ENCODE results near the gene FGF12.

The FGF12 gene

DNA sequence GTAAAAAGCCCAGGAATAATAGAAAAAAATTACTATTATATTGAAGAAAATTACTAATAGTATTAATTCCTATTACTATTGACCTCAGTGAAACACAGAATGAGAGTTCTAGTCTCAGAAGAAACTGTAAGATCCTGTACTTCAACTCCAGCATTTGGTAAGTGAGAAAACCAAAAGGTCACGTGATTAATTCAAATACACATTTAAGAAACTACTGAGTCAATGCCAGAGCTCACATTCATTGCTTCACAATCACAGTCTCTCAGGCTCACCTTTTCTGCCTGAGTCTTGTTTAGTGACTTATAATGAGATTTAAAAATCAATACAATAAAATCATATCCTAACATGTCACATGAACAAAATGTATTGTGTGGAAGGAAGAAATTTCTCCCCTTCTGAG lies 556.1 kb downstream of the FGF12 start:
- no peaks in the 10 kb centered on the region for H3K27me3 ChIP-seq (ENCODE audit: insufficient read depth, low read length)
- no peak overlapping the region for H3K4me3 ChIP-seq (ENCODE audit: low read depth, low read length)
- H2AFZ ChIP-seq (ENCODE audit: low read length, unreplicated experiment) = no peak overlapping the region
- no peaks in the 10 kb centered on the region for H3K36me3 ChIP-seq (ENCODE audit: insufficient read depth, low read length)
- no peaks in the 10 kb centered on the region for H3K4me1 ChIP-seq (ENCODE audit: control insufficient read depth, insufficient read depth, low read length, unreplicated experiment)
- H3K79me2 ChIP-seq (ENCODE audit: control insufficient read depth, insufficient read depth, low read length, unreplicated experiment) = no peaks in the 10 kb centered on the region
- no peak overlapping the region for H3K27ac ChIP-seq (ENCODE audit: low read depth, low read length)

DNA sequence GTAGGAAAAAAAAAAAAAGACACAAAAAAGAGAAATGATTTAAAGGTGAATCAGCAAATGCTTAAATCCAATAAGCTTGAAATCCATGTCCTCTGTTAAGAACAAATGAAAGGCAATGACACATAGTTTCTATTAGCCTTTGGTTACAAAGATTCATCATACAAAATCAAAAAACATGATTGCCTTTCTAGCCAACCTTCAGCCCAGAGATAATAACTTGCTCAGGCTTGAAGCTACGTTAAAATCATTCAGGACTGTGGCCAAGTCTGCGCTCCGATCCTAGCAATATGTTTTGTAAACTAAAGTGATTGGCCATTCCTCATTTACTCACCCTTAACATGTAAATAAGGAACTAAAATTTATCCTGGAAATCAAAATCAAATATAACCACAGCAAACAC lies 556.7 kb downstream of the FGF12 start:
- H3K27me3 ChIP-seq (ENCODE audit: insufficient read depth, low read length) = no peaks in the 10 kb centered on the region
- H3K4me1 ChIP-seq (ENCODE audit: control insufficient read depth, insufficient read depth, low read length, unreplicated experiment) = no peaks in the 10 kb centered on the region
- H3K36me3 ChIP-seq (ENCODE audit: insufficient read depth, low read length) = no peaks in the 10 kb centered on the region
- no peaks in the 10 kb centered on the region for H3K79me2 ChIP-seq (ENCODE audit: control insufficient read depth, insufficient read depth, low read length, unreplicated experiment)
- H3K27ac ChIP-seq (ENCODE audit: low read depth, low read length) = no peak overlapping the region
- H2AFZ ChIP-seq (ENCODE audit: low read length, unreplicated experiment) = no peak overlapping the region
- H3K4me3 ChIP-seq (ENCODE audit: low read depth, low read length) = no peak overlapping the region

DNA sequence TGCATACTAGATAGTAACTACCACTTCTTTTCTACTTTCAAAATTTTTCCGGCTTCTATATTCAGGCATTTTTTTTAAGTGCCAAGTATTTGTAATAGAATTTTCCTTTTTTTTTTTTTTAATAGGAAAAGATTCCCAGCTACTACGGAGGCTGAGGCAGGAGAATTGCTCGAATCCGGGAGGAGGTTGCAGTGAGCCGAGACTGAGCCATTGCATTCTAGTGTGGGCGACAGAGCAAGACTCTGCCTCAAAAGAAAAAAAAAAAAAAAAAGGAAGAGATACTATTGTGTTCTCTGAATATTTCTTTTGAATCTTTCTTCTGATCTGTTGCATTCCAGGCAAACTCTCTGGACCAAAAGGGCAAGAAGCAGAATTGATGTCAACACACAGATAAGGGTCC lies 557.3 kb downstream of the FGF12 start:
- no peak overlapping the region for H2AFZ ChIP-seq (ENCODE audit: low read length, unreplicated experiment)
- H3K27me3 ChIP-seq (ENCODE audit: insufficient read depth, low read length) = no peaks in the 10 kb centered on the region

DNA sequence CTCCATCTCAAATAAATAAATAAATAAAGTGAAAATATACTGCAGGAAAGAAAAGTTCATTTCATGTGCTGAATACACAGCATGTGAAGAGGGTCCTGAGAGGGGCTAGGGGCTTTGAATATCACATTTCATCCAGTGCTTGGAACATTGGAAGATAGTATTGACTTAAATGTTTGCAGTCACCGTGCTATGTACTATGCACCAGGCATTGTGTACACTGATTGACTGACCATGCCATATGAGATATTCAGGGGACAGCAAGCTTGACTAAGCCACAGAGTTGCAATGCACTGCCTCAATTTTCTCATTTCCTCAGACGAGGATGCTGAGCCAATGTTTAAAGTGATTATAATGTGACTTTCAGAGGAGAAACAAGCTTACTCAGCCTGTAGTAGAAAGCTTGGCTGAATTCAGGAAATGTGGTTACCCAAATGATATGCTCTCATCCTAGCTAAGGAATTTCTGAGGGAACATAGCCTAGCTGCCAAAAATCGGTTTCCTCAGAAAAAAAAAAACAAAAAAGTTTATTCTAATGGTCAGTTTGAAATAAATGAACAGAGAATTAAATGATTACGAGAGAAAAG lies 557.9 kb downstream of the FGF12 start:
- Histone ChIP-seq H3K27ac (ENCODE audit: low read depth, low read length) (no peak overlapping the region), H2AFZ (ENCODE audit: low read length, unreplicated experiment) (no peak overlapping the region), H3K4me3 (ENCODE audit: low read depth, low read length) (no peak overlapping the region), H3K4me1 (ENCODE audit: control insufficient read depth, insufficient read depth, low read length, unreplicated experiment) (no peaks in the 10 kb centered on the region), H3K36me3 (ENCODE audit: insufficient read depth, low read length) (no peaks in the 10 kb centered on the region), H3K79me2 (ENCODE audit: control insufficient read depth, insufficient read depth, low read length, unreplicated experiment) (no peaks in the 10 kb centered on the region), H3K27me3 (ENCODE audit: insufficient read depth, low read length) (no peaks in the 10 kb centered on the region)

More for the DNA sequence above, 557.3 kb downstream of the FGF12 start:
- H3K36me3 ChIP-seq (ENCODE audit: insufficient read depth, low read length) = no peaks in the 10 kb centered on the region
- no peaks in the 10 kb centered on the region for H3K4me1 ChIP-seq (ENCODE audit: control insufficient read depth, insufficient read depth, low read length, unreplicated experiment)
- no peak overlapping the region for H3K4me3 ChIP-seq (ENCODE audit: low read depth, low read length)
- no peaks in the 10 kb centered on the region for H3K79me2 ChIP-seq (ENCODE audit: control insufficient read depth, insufficient read depth, low read length, unreplicated experiment)
- no peak overlapping the region for H3K27ac ChIP-seq (ENCODE audit: low read depth, low read length)

DNA sequence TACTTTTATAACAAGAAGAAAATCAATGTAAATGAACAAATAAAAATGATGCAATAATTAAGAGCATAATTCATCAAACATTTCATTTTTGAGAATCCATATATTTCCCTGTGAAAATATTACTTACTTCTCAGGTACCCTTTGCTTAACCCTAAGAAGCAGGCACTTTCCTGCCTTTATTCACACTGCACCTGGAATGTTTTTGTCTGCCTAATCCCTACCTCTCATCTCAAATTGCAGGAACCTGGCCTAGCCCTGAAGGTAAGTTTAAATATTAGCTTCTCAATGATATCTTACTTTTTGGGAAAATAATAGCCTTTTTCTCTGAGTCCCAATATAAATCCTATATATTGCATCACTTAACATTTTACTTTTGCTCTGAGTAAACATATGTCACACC lies 559.1 kb downstream of the FGF12 start:
- Histone ChIP-seq H3K4me1 (ENCODE audit: control insufficient read depth, insufficient read depth, low read length, unreplicated experiment) (no peaks in the 10 kb centered on the region), H3K79me2 (ENCODE audit: control insufficient read depth, insufficient read depth, low read length, unreplicated experiment) (no peaks in the 10 kb centered on the region), H2AFZ (ENCODE audit: low read length, unreplicated experiment) (no peak overlapping the region), H3K27me3 (ENCODE audit: insufficient read depth, low read length) (no peaks in the 10 kb centered on the region), H3K36me3 (ENCODE audit: insufficient read depth, low read length) (no peaks in the 10 kb centered on the region), H3K27ac (ENCODE audit: low read depth, low read length) (no peak overlapping the region), H3K4me3 (ENCODE audit: low read depth, low read length) (no peak overlapping the region)

GRCh38 chr3:192165552-192165951 lies 561.8 kb downstream of the FGF12 start:
- no peak overlapping the region for H3K4me3 ChIP-seq (ENCODE audit: low read depth, low read length)
- H3K27me3 ChIP-seq (ENCODE audit: insufficient read depth, low read length) = no peaks in the 10 kb centered on the region

DNA sequence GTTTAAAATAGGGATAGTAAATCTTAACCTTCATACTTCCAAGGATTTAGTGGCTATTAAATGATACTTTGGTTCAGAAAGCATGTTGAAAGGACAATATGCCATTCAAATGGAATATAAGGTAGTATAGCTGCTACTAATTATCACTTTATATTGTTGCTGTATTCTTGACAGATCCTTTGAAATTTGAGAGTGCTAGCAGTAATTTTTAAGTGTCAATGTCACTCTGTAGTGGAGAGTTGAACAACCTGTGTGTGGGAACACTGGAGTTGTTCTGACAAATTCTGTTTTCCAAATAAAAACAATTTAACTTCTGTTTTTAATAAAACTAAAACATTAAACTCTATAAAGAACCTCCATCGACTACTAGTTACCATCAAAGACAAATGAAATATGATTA lies 565.7 kb downstream of the FGF12 start:
- Histone ChIP-seq H3K4me1 (ENCODE audit: control insufficient read depth, insufficient read depth, low read length, unreplicated experiment) (no peaks in the 10 kb centered on the region), H2AFZ (ENCODE audit: low read length, unreplicated experiment) (no peak overlapping the region), H3K27ac (ENCODE audit: low read depth, low read length) (no peak overlapping the region), H3K27me3 (ENCODE audit: insufficient read depth, low read length) (no peaks in the 10 kb centered on the region), H3K4me3 (ENCODE audit: low read depth, low read length) (no peak overlapping the region), H3K36me3 (ENCODE audit: insufficient read depth, low read length) (no peaks in the 10 kb centered on the region), H3K79me2 (ENCODE audit: control insufficient read depth, insufficient read depth, low read length, unreplicated experiment) (no peaks in the 10 kb centered on the region)

More at GRCh38 chr3:192165552-192165951, 561.8 kb downstream of the FGF12 start:
- Histone ChIP-seq H2AFZ (ENCODE audit: low read length, unreplicated experiment) (no peak overlapping the region), H3K79me2 (ENCODE audit: control insufficient read depth, insufficient read depth, low read length, unreplicated experiment) (no peaks in the 10 kb centered on the region), H3K27ac (ENCODE audit: low read depth, low read length) (no peak overlapping the region), H3K36me3 (ENCODE audit: insufficient read depth, low read length) (no peaks in the 10 kb centered on the region), H3K4me1 (ENCODE audit: control insufficient read depth, insufficient read depth, low read length, unreplicated experiment) (no peaks in the 10 kb centered on the region)

GRCh38 chr3:192156382-192156781 lies 571.0 kb downstream of the FGF12 start:
- H3K4me1 ChIP-seq (ENCODE audit: control insufficient read depth, insufficient read depth, low read length, unreplicated experiment) = no peaks in the 10 kb centered on the region
- no peaks in the 10 kb centered on the region for H3K36me3 ChIP-seq (ENCODE audit: insufficient read depth, low read length)
- no peak overlapping the region for H2AFZ ChIP-seq (ENCODE audit: low read length, unreplicated experiment)
- no peak overlapping the region for H3K4me3 ChIP-seq (ENCODE audit: low read depth, low read length)
- H3K79me2 ChIP-seq (ENCODE audit: control insufficient read depth, insufficient read depth, low read length, unreplicated experiment) = no peaks in the 10 kb centered on the region
- no peaks in the 10 kb centered on the region for H3K27me3 ChIP-seq (ENCODE audit: insufficient read depth, low read length)
- no peak overlapping the region for H3K27ac ChIP-seq (ENCODE audit: low read depth, low read length)

- Histone ChIP-seq H3K27me3 (ENCODE audit: insufficient read depth, low read length) (no peaks in the 10 kb centered on the region), H3K27ac (ENCODE audit: low read depth, low read length) (no peak overlapping the region), H3K4me1 (ENCODE audit: control insufficient read depth, insufficient read depth, low read length, unreplicated experiment) (no peaks in the 10 kb centered on the region), H3K36me3 (ENCODE audit: insufficient read depth, low read length) (no peaks in the 10 kb centered on the region), H3K4me3 (ENCODE audit: low read depth, low read length) (no peak overlapping the region), H2AFZ (ENCODE audit: low read length, unreplicated experiment) (no peak overlapping the region), H3K79me2 (ENCODE audit: control insufficient read depth, insufficient read depth, low read length, unreplicated experiment) (no peaks in the 10 kb centered on the region)
Observed at GRCh38 chr3:192155194-192155593, 572.1 kb downstream of the FGF12 start.

DNA sequence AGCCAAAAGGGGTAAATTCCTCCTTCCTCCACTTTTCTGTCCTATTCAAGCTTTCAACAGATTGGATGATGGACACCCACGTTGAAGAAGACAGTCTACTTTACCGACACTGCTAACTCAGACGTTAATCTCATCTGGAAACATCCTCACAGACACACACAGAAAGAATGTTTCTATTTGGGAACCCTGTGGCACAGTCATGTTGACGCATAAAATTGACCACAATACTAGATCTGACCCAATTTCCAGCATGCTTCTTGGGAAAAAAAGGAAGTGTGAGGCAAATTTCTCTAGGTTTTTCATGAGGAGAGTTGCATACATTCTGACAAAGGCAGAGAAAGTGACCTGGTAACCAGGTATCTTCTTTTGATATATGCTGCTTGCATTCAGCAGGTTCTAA lies 594.1 kb downstream of the FGF12 start:
- no peaks in the 10 kb centered on the region for H3K4me1 ChIP-seq (ENCODE audit: control insufficient read depth, insufficient read depth, low read length, unreplicated experiment)
- H3K79me2 ChIP-seq (ENCODE audit: control insufficient read depth, insufficient read depth, low read length, unreplicated experiment) = no peaks in the 10 kb centered on the region
- H2AFZ ChIP-seq (ENCODE audit: low read length, unreplicated experiment) = no peak overlapping the region
- H3K27ac ChIP-seq (ENCODE audit: low read depth, low read length) = no peak overlapping the region
- H3K36me3 ChIP-seq (ENCODE audit: insufficient read depth, low read length) = no peaks in the 10 kb centered on the region
- H3K4me3 ChIP-seq (ENCODE audit: low read depth, low read length) = no peak overlapping the region
- H3K27me3 ChIP-seq (ENCODE audit: insufficient read depth, low read length) = no peaks in the 10 kb centered on the region

- Histone ChIP-seq H3K79me2 (ENCODE audit: control insufficient read depth, insufficient read depth, low read length, unreplicated experiment) (no peaks in the 10 kb centered on the region), H3K27me3 (ENCODE audit: insufficient read depth, low read length) (no peaks in the 10 kb centered on the region), H3K27ac (ENCODE audit: low read depth, low read length) (no peak overlapping the region), H3K4me1 (ENCODE audit: control insufficient read depth, insufficient read depth, low read length, unreplicated experiment) (no peaks in the 10 kb centered on the region), H3K4me3 (ENCODE audit: low read depth, low read length) (no peak overlapping the region), H2AFZ (ENCODE audit: low read length, unreplicated experiment) (no peak overlapping the region), H3K36me3 (ENCODE audit: insufficient read depth, low read length) (no peaks in the 10 kb centered on the region)
Observed at GRCh38 chr3:192130534-192131132, 596.7 kb downstream of the FGF12 start.

All from ACC112 (cell line).